ENCODE data around the gene LDLRAD3.

The LDLRAD3 gene

DNA sequence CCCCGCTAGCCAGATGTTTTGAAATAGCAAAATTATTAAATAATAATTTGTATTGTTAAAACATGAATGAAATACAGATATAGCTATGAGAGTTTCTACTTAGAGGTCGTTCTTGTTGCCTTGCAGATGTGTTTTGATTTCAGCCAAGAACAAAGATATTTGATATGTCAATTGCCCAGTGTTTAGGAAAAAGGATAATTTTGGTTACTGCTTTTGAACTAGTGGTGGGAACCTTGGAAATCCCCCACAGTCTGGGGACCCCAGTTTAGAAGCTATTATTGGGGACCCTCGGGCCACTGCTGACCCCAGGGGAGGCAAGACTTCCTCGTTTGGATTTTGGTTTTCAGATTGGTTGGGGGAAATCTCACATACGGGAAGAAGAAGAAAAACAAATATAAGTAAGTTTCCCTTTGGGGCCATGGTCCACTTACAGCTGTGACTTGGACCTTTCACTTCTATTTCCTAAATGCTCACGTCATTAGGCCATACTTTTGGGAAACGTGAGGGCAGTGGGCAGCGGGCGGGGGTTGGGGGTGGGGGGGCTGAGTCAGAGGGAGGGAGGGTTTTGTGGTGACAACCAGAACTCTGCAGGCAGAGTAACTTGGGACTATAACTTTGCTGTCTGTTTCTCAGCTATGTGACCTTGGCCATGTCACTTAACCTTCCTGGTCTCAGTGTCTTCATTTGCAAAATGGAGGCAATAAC lies 37.0 kb downstream of the LDLRAD3 start:
- DNase-seq (ENCODE audit: low spot score), result no peak
- TF ChIP-seq, protein P1, sequence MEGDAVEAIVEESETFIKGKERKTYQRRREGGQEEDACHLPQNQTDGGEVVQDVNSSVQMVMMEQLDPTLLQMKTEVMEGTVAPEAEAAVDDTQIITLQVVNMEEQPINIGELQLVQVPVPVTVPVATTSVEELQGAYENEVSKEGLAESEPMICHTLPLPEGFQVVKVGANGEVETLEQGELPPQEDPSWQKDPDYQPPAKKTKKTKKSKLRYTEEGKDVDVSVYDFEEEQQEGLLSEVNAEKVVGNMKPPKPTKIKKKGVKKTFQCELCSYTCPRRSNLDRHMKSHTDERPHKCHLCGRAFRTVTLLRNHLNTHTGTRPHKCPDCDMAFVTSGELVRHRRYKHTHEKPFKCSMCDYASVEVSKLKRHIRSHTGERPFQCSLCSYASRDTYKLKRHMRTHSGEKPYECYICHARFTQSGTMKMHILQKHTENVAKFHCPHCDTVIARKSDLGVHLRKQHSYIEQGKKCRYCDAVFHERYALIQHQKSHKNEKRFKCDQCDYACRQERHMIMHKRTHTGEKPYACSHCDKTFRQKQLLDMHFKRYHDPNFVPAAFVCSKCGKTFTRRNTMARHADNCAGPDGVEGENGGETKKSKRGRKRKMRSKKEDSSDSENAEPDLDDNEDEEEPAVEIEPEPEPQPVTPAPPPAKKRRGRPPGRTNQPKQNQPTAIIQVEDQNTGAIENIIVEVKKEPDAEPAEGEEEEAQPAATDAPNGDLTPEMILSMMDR (IDR thresholded peaks at IDR 0.05; ENCODE audit: extremely low read depth, missing control alignments), result no peak

DNA sequence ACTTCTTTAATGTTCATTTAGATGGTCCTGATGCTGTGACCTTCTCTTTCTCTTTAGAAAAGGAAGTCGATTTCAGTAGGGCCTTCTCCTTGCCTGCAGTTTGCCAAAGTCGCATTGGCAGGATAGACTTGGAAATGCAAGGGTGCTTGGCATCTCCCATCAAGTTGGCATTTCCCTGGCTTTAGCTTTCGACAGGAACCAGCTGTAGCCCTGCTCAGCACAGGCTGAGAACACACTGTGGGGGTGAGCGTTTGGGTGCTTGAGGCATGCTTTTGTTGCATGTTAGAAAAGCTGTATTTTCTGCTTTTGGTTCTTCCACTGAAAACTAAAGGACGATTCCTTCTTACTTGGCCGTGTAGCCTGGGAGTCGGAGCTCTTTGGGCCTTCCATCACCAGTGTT lies 37.7 kb downstream of the LDLRAD3 start:
- DNase-seq (ENCODE audit: low spot score), result no peak
- TF ChIP-seq, protein P1 (IDR thresholded peaks at IDR 0.05; ENCODE audit: extremely low read depth, missing control alignments), result no peak

DNA sequence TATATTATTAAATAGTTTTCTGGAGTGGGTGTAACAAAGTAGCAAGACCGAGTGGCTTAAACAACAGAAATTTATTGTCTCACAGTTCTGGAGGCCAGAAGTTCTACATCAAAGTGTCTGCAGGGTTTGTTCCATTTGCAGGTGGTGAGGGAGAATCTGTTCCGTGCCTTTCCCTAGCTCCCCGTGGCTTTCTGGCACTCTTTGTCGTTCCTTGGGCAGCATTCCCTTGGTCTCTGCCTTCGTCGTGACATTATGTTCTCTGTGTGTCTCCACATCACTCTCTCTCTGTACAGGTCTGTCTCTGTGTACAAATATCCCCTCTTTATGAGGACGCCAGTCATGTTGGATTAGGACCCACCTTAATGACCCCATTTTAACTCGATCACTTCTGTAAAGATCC lies 38.2 kb downstream of the LDLRAD3 start:
- no peak for DNase-seq (ENCODE audit: low spot score)
- TF ChIP-seq, protein P1 (IDR thresholded peaks at IDR 0.05; ENCODE audit: extremely low read depth, missing control alignments), result no peak

DNA sequence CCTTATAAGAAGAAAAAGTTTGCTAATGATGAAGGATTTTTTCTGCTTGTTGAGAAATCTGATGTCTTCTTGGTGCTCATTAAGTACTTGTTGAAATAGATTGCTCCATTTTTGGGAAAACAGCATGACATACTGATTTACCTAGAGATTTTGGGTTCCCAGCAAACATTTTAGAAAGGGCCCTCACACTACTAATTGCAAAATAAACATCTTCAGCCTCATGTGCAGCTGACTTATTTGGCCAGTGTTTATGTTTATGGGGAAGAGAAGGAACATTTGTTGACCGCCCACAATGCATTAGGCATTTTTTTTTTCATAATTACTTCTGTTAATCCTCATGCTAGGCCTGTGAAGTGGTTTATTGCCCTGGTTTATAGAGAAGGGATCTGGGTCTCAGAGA lies 40.1 kb downstream of the LDLRAD3 start:
- DNase-seq (ENCODE audit: low spot score), result no peak
- TF ChIP-seq, protein P1 (IDR thresholded peaks at IDR 0.05; ENCODE audit: extremely low read depth, missing control alignments), result no peak

DNA sequence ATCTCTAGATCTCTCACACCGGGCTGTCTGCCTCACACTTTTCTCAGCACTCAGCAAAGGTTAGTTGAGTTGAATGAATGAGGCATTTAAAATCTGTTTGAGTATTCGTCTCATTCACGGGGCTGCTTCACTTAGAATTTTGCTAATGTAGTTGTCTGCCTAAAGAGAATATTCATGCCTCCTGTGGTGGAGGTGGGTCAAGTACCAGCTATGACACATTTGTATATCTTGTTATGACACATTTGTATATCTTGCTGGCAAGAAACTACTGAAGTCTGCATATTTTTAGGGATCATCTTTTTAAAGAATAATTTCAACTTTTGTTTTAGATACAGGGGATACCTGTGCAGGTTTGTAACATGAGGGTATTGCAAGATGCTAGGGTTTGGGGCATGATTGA lies 43.1 kb downstream of the LDLRAD3 start:
- DNase-seq (ENCODE audit: low spot score), result no peak
- TF ChIP-seq, protein P1 (IDR thresholded peaks at IDR 0.05; ENCODE audit: extremely low read depth, missing control alignments), result no peak

DNA sequence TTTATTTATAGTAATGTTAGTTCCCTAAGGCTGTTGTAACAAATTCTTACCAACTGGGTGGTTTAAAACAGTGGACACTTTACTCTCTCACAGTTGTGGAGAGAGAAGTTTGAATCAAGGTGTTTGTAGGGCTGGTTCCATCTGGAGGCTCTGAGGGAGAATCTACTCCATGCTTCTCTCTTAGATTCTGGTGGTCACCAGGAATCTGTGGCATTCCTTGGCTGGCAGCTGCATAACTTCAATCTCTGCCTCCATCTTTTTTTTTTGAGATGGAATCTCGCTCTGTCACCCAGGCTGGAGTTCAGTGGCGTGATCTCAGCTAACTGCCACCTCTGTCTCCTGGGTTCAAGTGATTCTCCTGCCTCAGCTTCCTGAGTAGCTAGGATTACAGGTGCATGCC lies 46.3 kb downstream of the LDLRAD3 start:
- no peak for DNase-seq (ENCODE audit: low spot score)
- TF ChIP-seq, protein P1 (IDR thresholded peaks at IDR 0.05; ENCODE audit: extremely low read depth, missing control alignments), result no peak

DNA sequence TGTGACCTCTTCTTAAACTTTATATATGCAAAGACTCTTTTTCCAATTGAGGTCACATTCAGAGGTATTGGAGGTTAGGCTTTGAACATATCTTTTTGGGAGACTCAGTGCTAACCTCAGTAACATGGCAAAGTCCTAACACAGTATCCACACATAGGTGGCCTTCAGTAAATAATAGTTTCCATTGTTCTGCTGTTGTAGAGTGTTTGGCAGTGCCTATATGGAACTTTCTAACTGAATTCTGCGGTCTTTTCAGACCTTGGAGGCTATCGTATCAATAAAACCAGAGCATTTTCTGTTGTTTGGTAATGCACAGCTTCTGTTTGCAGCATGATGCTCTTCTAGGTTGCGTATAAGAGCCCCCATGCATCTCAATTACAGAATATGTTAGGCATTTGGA lies 47.0 kb downstream of the LDLRAD3 start:
- TF ChIP-seq, protein P1 (IDR thresholded peaks at IDR 0.05; ENCODE audit: extremely low read depth, missing control alignments), result no peak
- DNase-seq (ENCODE audit: low spot score), result no peak

Data from GM20000 (cell line).